ENCODE data around the gene GPD1L. TPM values are rescaled to one million over a fixed set of nuclear protein-coding genes. Genes with fewer than 3 reads are reported as not detected.

The GPD1L gene
- total and polyA plus RNA-seq, 10 of the 15 experiments (the other 5 are each of a cell fraction or from before 2014, with no cell fraction given) = 0.77 to 4.8 (median 3.9) TPM

DNA sequence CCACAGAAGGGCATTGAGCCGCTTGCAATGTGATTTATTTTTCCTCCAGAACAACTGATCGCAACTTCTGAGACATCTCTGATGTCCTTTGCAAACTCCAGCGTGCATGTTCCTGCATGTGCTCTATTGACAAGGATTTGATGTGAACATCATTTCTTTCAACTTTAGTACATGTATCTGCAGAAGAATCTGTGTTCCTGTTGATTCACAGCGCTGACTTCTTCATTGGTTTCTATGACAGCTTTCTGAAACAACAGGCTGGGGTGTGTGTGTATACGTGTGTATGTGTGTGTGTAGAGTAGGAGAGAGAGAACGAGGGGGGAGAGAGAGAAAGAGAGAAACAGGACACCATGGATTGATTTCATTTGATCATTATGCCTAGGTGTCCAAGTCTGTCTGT lies 75.4 kb downstream of the GPD1L start (continued):
- TF ChIP-seq, protein P1, sequence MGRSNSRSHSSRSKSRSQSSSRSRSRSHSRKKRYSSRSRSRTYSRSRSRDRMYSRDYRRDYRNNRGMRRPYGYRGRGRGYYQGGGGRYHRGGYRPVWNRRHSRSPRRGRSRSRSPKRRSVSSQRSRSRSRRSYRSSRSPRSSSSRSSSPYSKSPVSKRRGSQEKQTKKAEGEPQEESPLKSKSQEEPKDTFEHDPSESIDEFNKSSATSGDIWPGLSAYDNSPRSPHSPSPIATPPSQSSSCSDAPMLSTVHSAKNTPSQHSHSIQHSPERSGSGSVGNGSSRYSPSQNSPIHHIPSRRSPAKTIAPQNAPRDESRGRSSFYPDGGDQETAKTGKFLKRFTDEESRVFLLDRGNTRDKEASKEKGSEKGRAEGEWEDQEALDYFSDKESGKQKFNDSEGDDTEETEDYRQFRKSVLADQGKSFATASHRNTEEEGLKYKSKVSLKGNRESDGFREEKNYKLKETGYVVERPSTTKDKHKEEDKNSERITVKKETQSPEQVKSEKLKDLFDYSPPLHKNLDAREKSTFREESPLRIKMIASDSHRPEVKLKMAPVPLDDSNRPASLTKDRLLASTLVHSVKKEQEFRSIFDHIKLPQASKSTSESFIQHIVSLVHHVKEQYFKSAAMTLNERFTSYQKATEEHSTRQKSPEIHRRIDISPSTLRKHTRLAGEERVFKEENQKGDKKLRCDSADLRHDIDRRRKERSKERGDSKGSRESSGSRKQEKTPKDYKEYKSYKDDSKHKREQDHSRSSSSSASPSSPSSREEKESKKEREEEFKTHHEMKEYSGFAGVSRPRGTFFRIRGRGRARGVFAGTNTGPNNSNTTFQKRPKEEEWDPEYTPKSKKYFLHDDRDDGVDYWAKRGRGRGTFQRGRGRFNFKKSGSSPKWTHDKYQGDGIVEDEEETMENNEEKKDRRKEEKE (IDR thresholded peaks at IDR 0.05) = no peak
- TF ChIP-seq, protein P2, sequence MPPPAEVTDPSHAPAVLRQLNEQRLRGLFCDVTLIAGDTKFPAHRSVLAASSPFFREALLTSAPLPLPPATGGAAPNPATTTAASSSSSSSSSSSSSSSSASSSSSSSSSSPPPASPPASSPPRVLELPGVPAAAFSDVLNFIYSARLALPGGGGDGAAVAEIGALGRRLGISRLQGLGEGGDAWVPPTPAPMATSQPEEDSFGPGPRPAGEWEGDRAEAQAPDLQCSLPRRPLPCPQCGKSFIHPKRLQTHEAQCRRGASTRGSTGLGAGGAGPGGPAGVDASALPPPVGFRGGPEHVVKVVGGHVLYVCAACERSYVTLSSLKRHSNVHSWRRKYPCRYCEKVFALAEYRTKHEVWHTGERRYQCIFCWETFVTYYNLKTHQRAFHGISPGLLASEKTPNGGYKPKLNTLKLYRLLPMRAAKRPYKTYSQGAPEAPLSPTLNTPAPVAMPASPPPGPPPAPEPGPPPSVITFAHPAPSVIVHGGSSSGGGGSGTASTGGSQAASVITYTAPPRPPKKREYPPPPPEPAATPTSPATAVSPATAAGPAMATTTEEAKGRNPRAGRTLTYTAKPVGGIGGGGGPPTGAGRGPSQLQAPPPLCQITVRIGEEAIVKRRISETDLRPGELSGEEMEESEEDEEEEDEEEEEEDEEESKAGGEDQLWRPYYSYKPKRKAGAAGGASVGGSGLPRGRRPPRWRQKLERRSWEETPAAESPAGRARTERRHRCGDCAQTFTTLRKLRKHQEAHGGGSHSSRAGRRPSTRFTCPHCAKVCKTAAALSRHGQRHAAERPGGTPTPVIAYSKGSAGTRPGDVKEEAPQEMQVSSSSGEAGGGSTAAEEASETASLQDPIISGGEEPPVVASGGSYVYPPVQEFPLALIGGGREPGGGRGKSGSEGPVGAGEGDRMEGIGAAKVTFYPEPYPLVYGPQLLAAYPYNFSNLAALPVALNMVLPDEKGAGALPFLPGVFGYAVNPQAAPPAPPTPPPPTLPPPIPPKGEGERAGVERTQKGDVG (CRISPR knock-in tag; IDR thresholded peaks at IDR 0.05) = no peak
- no peak for TF ChIP-seq RAD21 (IDR thresholded peaks at IDR 0.05; ENCODE audit: insufficient read depth, low read depth, low read length)
- TF ChIP-seq CHD2 (IDR thresholded peaks at IDR 0.05; ENCODE audit: borderline replicate concordance, low read depth, low read length) = no peak

- FAIRE-seq = no peak
- H3K27me3 ChIP-seq (replicated peaks in 1 of 2; ENCODE audit: control insufficient read depth in 2 of 2, insufficient read depth in 2 of 2, low read length in 1 of 2) = no peaks in the 10 kb centered on the region; a peak in 2 of 4 replicates
- no peak overlapping the region for H2AFZ ChIP-seq (ENCODE audit: control insufficient read depth, low read depth, low read length)
- TF ChIP-seq SPI1 (IDR thresholded peaks at IDR 0.05; ENCODE audit: borderline replicate concordance, insufficient read depth, low read depth, low read length) (no peak), HDGF (IDR thresholded peaks at IDR 0.05) (no peak), PAX8 (IDR thresholded peaks at IDR 0.05) (no peak), ZNF687 (IDR thresholded peaks at IDR 0.05) (no peak), BACH1 (IDR thresholded peaks at IDR 0.05; ENCODE audit: borderline replicate concordance) (no peak), ETV6 (conservative IDR thresholded peaks at IDR 0.05 in 1 of 2, IDR thresholded peaks at IDR 0.05 in 1 of 2; ENCODE audit: borderline replicate concordance in 1 of 2, low read depth in 1 of 2) (no peak), SIX5 (IDR thresholded peaks at IDR 0.05; ENCODE audit: low read depth, low read length, severe bottlenecking) (no peak), MYC (IDR thresholded peaks at IDR 0.05; ENCODE audit: insufficient read depth, insufficient read length, insufficient replicate concordance, low read length, severe bottlenecking) (no peak)
- ChIA-PET RAD21 (ENCODE audit: unreplicated experiment) (no interaction called here), SMC1A (ENCODE audit: uncharacterized antibody, unreplicated experiment) (no interaction called here), CTCF (no interaction called here), POLR2A (no interaction called here)
- DNase-seq (ENCODE audit: low read depth, low spot score) = no peak
- BruUV-seq (replicated peaks) = no TSS peak
- ATAC-seq = no peak
- H3K4me2 ChIP-seq (ENCODE audit: control insufficient read depth, insufficient read depth) = no peak overlapping the region
- H3K27ac ChIP-seq (ENCODE audit: control insufficient read depth, insufficient read depth) = no peak overlapping the region
- 48% methylated on average over 3 of the region's 3 CpGs for WGBS (ENCODE audit: insufficient coverage, insufficient replicate concordance, low lambda C conversion rate, missing lambda C conversion rate)
- no peak overlapping the region for H3K9ac ChIP-seq (ENCODE audit: control insufficient read depth, insufficient read depth, low read length)
- H4K20me1 ChIP-seq (ENCODE audit: control insufficient read depth, insufficient read depth) = no peaks in the 10 kb centered on the region
- no peaks in the 10 kb centered on the region for H3K36me3 ChIP-seq (ENCODE audit: control insufficient read depth in 2 of 2, insufficient read depth in 2 of 2, low read length in 1 of 2)
- H3K4me3 ChIP-seq = no peak overlapping the region
- in situ Hi-C loops (cut with MboI) (no loop called here), intact Hi-C loops (cut with micrococcal nuclease; ENCODE audit: unreplicated experiment) (no loop called here)
- no peaks in the 10 kb centered on the region for H3K79me2 ChIP-seq (ENCODE audit: control insufficient read depth, insufficient read depth, low read length)
- no peaks in the 10 kb centered on the region for H3K9me3 ChIP-seq (replicated peaks; ENCODE audit: control insufficient read depth, insufficient read depth, low read length)
- H3K4me1 ChIP-seq (ENCODE audit: control insufficient read depth, insufficient read depth, low read length) = no peaks in the 10 kb centered on the region
Measured at GRCh38 chr3:32184187-32184730, 77.8 kb downstream of the GPD1L start.

All from GM12878 (cell line).